PC-9 (cell line): ENCODE results near the gene FBXO2. TPM values are rescaled to one million over a fixed set of nuclear protein-coding genes. Genes with fewer than 3 reads are reported as not detected.
"Not testable (repeated sequence)": the region's sequence is repeated elsewhere in the genome, so short reads cannot be mapped to it uniquely, and the experiment has no call there.

Source experiments
- BruUV-seq: library from RNA; stranded (reverse); fragments of 400-500 nt; replicated peaks from 2 replicates; lab custom pipeline; 2021; lab: Mats Ljungman, UMichigan
- CTCF ChIA-PET: fragments of 300-600 bp; sonication (Branson Sonifier 250); formaldehyde crosslinking; loops from one replicate; lab custom pipeline; 2022; ENCODE audit warnings: antibody characterized with exemption; lab: Charles Lee
- POLR2A ChIA-PET: fragments of 300-600 bp; sonication (Branson Sonifier 250); formaldehyde crosslinking; loops from one replicate; lab custom pipeline; 2022; ENCODE audit warnings: antibody characterized with exemption; ENCODE audit not compliant: unreplicated experiment; lab: Charles Lee
- DNase-seq, 2 experiments: peaks; one replicate each; pipeline versions ENCODE4 v3.0.0 to v3.0.0-alpha.2; 2015 to 2022; ENCODE audit warnings: mixed read lengths in 1 of 2
- H2AFZ ChIP-seq: fragments of 200-600 bp; sonication (generic); 2 replicates; pipeline ENCODE4 v1.8.1; 2017; ENCODE audit warnings: antibody characterized with exemption
- H3F3A ChIP-seq: fragments of 200-600 bp; sonication (generic); 2 replicates; pipeline ENCODE4 v1.8.1; 2017; ENCODE audit warnings: antibody characterized with exemption, mild to moderate bottlenecking, low read depth; ENCODE audit not compliant: insufficient read depth
- H3K27ac ChIP-seq: fragments of 200-600 bp; sonication (generic); 2 replicates; pipeline ENCODE4 v1.6.1; 2016; ENCODE audit warnings: mixed run types
- H3K27me3 ChIP-seq: fragments of 200-600 bp; sonication (generic); 2 replicates; pipeline ENCODE4 v1.6.1; 2016; ENCODE audit warnings: low read depth, mixed run types; ENCODE audit not compliant: insufficient read depth
- H3K36me3 ChIP-seq: fragments of 200-600 bp; sonication (generic); 2 replicates; pipeline ENCODE4 v1.6.1; 2016; ENCODE audit warnings: low read depth, mixed run types
- H3K4me1 ChIP-seq: fragments of 200-600 bp; sonication (generic); replicated peaks from 2 replicates; pipeline ENCODE4 v1.6.1; 2016; ENCODE audit warnings: mixed run types; ENCODE audit not compliant: insufficient read depth
- H3K4me2 ChIP-seq: fragments of 200-600 bp; sonication (generic); 2 replicates; pipeline ENCODE4 v1.6.1; 2017; ENCODE audit warnings: mixed run types
- H3K4me3 ChIP-seq: fragments of 200-600 bp; sonication (generic); 2 replicates; pipeline ENCODE4 v1.6.1; 2016; ENCODE audit warnings: mixed run types
- H3K79me2 ChIP-seq: fragments of 200-600 bp; sonication (generic); 2 replicates; pipeline ENCODE4 v1.6.1; 2017; ENCODE audit warnings: low read depth, mixed run types
- H3K9me2 ChIP-seq: fragments of 200-600 bp; sonication (generic); 2 replicates; pipeline ENCODE4 v1.8.1; 2017; ENCODE audit warnings: mild to moderate bottlenecking; ENCODE audit not compliant: insufficient read depth
- H3K9me3 ChIP-seq: fragments of 200-600 bp; sonication (generic); 2 replicates; pipeline ENCODE4 v1.8.1; 2016; ENCODE audit warnings: low read depth; ENCODE audit not compliant: insufficient read depth
- H4K20me1 ChIP-seq: fragments of 200-600 bp; sonication (generic); 2 replicates; pipeline ENCODE4 v1.8.1; 2017; ENCODE audit not compliant: insufficient read depth
- EZH2 ChIP-seq: fragments of 200-600 bp; sonication (generic); IDR thresholded peaks from 2 replicates; pipeline ENCODE4 v1.8.0; 2017; ENCODE audit warnings: antibody characterized with exemption, low read depth
- intact Hi-C: fragments of 100-400 bp; cut with micrococcal nuclease; formaldehyde crosslinking; loops from one replicate; pipeline ENCODE4 v1.10.0; 2022; ENCODE audit not compliant: unreplicated experiment
- total RNA-seq: library from RNA; stranded (reverse); gene quantifications from 2 replicates; pipeline ENCODE4 v1.2.3, GENCODE V29; 2021
- TF ChIP-seq, protein P1 (sequence below): fragments of 200-600 bp; sonication (generic); conservative IDR thresholded peaks from 2 replicates; pipeline ENCODE4 v1.6.1; 2017; ENCODE audit warnings: mixed run types, antibody characterized with exemption, mild to moderate bottlenecking, moderate library complexity

The FBXO2 gene
- total RNA-seq, 1 experiment from 2014 or later, result 40.3 TPM

DNA sequence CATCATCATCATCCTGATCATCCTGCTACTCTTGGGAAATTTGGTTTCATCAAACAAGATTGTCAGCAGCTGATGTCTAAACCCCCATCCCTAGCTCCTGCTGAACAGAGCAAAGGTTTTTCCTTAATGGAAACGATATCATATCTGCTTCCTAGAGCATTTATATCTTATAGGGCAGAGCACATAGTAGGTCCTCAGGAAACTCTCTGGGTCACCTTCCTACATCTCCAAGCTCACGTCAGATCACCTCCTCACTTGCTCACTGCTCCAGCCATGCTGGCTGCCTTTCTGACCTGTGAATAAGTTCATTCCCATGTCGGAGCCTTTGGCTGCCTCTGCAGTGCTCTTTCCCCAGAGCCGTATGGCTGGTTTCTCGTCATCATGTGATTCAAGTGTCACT lies 10.4 kb downstream of the FBXO2 start:
- no peak for DNase-seq
- no peak for TF ChIP-seq EZH2
- TF ChIP-seq, protein P1, sequence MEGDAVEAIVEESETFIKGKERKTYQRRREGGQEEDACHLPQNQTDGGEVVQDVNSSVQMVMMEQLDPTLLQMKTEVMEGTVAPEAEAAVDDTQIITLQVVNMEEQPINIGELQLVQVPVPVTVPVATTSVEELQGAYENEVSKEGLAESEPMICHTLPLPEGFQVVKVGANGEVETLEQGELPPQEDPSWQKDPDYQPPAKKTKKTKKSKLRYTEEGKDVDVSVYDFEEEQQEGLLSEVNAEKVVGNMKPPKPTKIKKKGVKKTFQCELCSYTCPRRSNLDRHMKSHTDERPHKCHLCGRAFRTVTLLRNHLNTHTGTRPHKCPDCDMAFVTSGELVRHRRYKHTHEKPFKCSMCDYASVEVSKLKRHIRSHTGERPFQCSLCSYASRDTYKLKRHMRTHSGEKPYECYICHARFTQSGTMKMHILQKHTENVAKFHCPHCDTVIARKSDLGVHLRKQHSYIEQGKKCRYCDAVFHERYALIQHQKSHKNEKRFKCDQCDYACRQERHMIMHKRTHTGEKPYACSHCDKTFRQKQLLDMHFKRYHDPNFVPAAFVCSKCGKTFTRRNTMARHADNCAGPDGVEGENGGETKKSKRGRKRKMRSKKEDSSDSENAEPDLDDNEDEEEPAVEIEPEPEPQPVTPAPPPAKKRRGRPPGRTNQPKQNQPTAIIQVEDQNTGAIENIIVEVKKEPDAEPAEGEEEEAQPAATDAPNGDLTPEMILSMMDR, result no peak
- Histone ChIP-seq H2AFZ (no peak overlapping the region), H4K20me1 (no peaks in the 10 kb centered on the region), H3K79me2 (no peaks in the 10 kb centered on the region), H3K4me3 (no peak overlapping the region), H3K9me2 (no peaks in the 10 kb centered on the region), H3K9me3 (no peaks in the 10 kb centered on the region), H3K4me1 (no peaks in the 10 kb centered on the region), H3K4me2 (no peak overlapping the region), H3K36me3 (no peaks in the 10 kb centered on the region), H3K27me3 (peaks cover 8% of the 10 kb centered on the region; the same call in 1 of the 2 replicates), H3K27ac (no peak overlapping the region), H3F3A (no peaks in the 10 kb centered on the region)
- no TSS peak for BruUV-seq
- CTCF ChIA-PET, result interaction anchor here (0.7 kb wide), 1 partner anchor 423 kb away, joined by 4 read pairs; no protein-coding TSS in a partner anchor
- intact Hi-C loops, result loop anchor here (2.0 to 5.0 kb wide), 4 partner anchors 75 to 1131 kb away; partner anchors contain the start of gene MTOR
- POLR2A ChIA-PET, result interaction anchor here (0.6 kb wide), 1 partner anchor 545 kb away, joined by 3 read pairs; no protein-coding TSS in a partner anchor

DNA sequence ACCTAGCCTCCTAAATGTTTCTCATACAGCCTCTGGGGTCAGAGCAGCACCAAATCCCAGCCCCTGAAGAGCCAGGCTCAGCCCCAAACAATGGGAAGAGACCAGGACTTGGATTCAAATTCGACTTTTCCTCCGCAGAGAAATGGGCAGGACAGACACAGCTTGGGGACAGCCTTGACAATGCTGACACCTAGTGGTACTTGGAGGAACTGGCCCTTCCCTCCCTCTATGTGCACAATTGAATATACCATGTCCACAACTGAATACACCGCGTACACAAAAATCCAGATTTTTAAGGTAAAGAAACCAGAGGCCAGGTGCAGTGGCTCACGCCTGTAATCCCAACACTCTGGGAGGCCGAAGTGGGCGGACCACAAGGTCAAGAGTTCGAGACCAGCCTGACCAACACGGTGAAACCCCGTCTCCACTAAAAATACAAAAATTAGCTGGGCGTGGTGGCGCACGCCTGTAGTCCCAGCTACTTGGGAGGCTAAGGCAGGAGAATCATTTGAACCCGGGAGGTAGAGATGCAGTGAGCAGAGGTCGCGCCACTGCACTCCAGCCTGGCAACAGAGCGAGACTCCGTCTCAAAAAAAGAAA lies 11.7 kb downstream of the FBXO2 start:
- H3F3A ChIP-seq, H3K4me1 ChIP-seq, H3K36me3 ChIP-seq, H3K79me2 ChIP-seq, POLR2A ChIA-PET, H3K9me2 ChIP-seq, H3K9me3 ChIP-seq, BruUV-seq, H3K27ac ChIP-seq, H3K4me3 ChIP-seq, H3K4me2 ChIP-seq, H4K20me1 ChIP-seq, H2AFZ ChIP-seq: not testable (repeated sequence)
- CTCF ChIA-PET, result interaction anchor here (0.7 kb wide), 1 partner anchor 605 kb away, joined by 4 read pairs; no protein-coding TSS in a partner anchor
- TF ChIP-seq, protein P1, result peak; percentile 88
- peak in 1 of 2 experiments; percentile 58 for DNase-seq
- peaks cover 16% of the 10 kb centered on the region; the same call in 1 of the 2 replicates for H3K27me3 ChIP-seq
- intact Hi-C loops, result loop anchor here (1.0 to 5.0 kb wide), 4 partner anchors 356 to 1130 kb away; partner anchors contain the start of gene MTOR

DNA sequence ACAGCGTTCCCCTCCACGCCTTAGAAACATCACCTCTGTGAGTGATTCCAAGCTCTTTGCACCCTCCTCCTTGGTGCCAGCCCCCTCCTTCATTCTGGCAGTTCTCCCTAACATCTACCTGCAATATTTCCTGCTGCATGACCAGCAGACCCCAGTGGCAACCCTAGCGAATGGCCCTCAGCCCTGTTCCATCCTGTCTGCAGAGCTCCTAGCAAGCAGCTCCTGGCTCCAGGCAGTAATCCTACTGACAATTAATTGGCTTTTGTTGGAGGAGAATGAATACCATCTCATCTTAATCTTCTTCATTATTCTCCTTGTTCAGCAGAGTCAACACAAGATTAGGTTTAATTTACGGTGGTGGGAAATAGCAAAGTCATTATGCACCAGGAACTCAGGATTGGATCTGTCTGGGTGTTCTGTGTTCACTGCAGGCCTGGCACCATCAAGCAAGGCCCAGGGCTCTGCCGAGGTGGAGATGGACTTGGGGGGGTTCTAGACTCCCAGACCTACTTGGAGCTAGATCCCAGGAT lies 12.4 kb downstream of the FBXO2 start:
- Histone ChIP-seq H3K4me1 (no peaks in the 10 kb centered on the region), H3K27me3 (peaks cover 21% of the 10 kb centered on the region; the same call in 1 of the 2 replicates), H3K36me3 (no peaks in the 10 kb centered on the region), H2AFZ (no peak overlapping the region), H3K4me3 (no peak overlapping the region), H3K79me2 (no peaks in the 10 kb centered on the region), H3F3A (no peaks in the 10 kb centered on the region), H4K20me1 (no peaks in the 10 kb centered on the region), H3K27ac (no peak overlapping the region), H3K9me2 (no peaks in the 10 kb centered on the region), H3K4me2 (no peak overlapping the region), H3K9me3 (no peaks in the 10 kb centered on the region)
- no TSS peak for BruUV-seq
- intact Hi-C loops, result loop anchor here (1.0 to 5.0 kb wide), 4 partner anchors 355 to 1130 kb away; partner anchors contain the start of gene MTOR
- POLR2A ChIA-PET, result no interaction called here
- no peak for TF ChIP-seq EZH2
- TF ChIP-seq, protein P1, result no peak
- DNase-seq, result no peak
- CTCF ChIA-PET, result interaction anchor here (0.7 kb wide), 1 partner anchor 604 kb away, joined by 4 read pairs; no protein-coding TSS in a partner anchor
